H1 (cell line): Measurements from ENCODE around the gene AIF1. TPM values are rescaled to one million over a fixed set of nuclear protein-coding genes. Genes with fewer than 3 reads are reported as not detected.

Experiments used
- ASH2L ChIP-seq: fragments of 200-600, 300-600 bp; sonication (generic); IDR thresholded peaks from one replicate; pipeline ENCODE4 v1.7.1; 2017; ENCODE audit warnings: low read length
- BACH1 ChIP-seq: IDR thresholded peaks from 2 replicates; pipeline ENCODE4 v1.6.1; 2012; ENCODE audit warnings: low read length, improper control_type of control experiment
- CHD1 ChIP-seq: IDR thresholded peaks from 2 replicates; pipeline ENCODE4 v1.6.1; 2012; ENCODE audit warnings: low read depth, low read length, improper control_type of control experiment
- CTBP2 ChIP-seq: IDR thresholded peaks from 2 replicates; pipeline ENCODE4 v1.7.0; 2011; ENCODE audit warnings: borderline replicate concordance, mild to moderate bottlenecking, moderate library complexity, mixed read lengths, low read length; ENCODE audit not compliant: insufficient read depth, insufficient read length
- JUN ChIP-seq: IDR thresholded peaks from 2 replicates; pipeline ENCODE4 v1.6.1; 2011; ENCODE audit warnings: low read depth, mild to moderate bottlenecking, improper control_type of control experiment, low read length
- JUND ChIP-seq: IDR thresholded peaks from 2 replicates; pipeline ENCODE4 v1.6.1; 2011; ENCODE audit warnings: mild to moderate bottlenecking, improper control_type of control experiment, low read length
- RAD21 ChIP-seq, 2 experiments: IDR thresholded peaks in 1 of 2; conservative IDR thresholded peaks in 1 of 2; 2 replicates each; pipeline ENCODE4 v1.6.1; 2011; ENCODE audit warnings: low read depth in 2 of 2, low read length in 2 of 2, improper control_type of control experiment in 1 of 2, inconsistent platforms in 1 of 2, mild to moderate bottlenecking in 1 of 2, moderate library complexity in 1 of 2
- RBBP5 ChIP-seq: IDR thresholded peaks from 2 replicates; pipeline ENCODE4 v1.7.1; 2012; ENCODE audit warnings: low read depth, mild to moderate bottlenecking, inconsistent platforms, low read length, moderate library complexity, borderline replicate concordance
- RXRA ChIP-seq: IDR thresholded peaks from 2 replicates; pipeline ENCODE4 v1.6.1; 2011; ENCODE audit warnings: low read depth, mild to moderate bottlenecking, low read length, moderate library complexity; ENCODE audit not compliant: insufficient read depth
- SIRT6 ChIP-seq: IDR thresholded peaks from one replicate; pipeline ENCODE4 v1.7.1; 2012; ENCODE audit warnings: low read length, inconsistent platforms
- polyA plus RNA-seq, 7 experiments: library from polyadenylated mRNA; depleted of rRNA in 3 of 7; stranded (reverse) in 5 of 7; unstranded in 2 of 7; fragments of >200 nt in 5 of 7; fragments of 200-250 nt in 2 of 7; gene quantifications; 1 replicate in 5 of 7; 2 replicates in 1 of 7; 4 replicates in 1 of 7; pipeline versions ENCODE4 v1.2.1 to v1.2.3, GENCODE V29; 2011 to 2013; ENCODE audit warnings: missing spikeins in 2 of 7, mixed read lengths in 2 of 7
- total RNA-seq: library from RNA; stranded (reverse); fragmentation: NEBNext Ultra II Directional; extraction: Animal tissue kit (Norgen Biotek cat#: 25700); gene quantifications from 2 replicates; pipeline ENCODE4 v1.2.1, GENCODE V29; 2021
- TF ChIP-seq, protein P1 (sequence below), 3 experiments: IDR thresholded peaks; 1 replicate in 2 of 3; 2 replicates in 1 of 3; pipeline versions ENCODE4 v1.5.1 to v1.6.1; 2011; ENCODE audit warnings: low read length in 3 of 3, mild to moderate bottlenecking in 3 of 3, inconsistent platforms in 2 of 3, low read depth in 1 of 3, moderate library complexity in 1 of 3; ENCODE audit not compliant: insufficient read depth in 1 of 3; ENCODE audit errors: control extremely low read depth in 1 of 3

The AIF1 gene
- total and polyA plus RNA-seq, 2 of the 8 experiments (the other 6 are each of a cell fraction or from before 2014, with no cell fraction given): 6.3 to 9.8 TPM

DNA sequence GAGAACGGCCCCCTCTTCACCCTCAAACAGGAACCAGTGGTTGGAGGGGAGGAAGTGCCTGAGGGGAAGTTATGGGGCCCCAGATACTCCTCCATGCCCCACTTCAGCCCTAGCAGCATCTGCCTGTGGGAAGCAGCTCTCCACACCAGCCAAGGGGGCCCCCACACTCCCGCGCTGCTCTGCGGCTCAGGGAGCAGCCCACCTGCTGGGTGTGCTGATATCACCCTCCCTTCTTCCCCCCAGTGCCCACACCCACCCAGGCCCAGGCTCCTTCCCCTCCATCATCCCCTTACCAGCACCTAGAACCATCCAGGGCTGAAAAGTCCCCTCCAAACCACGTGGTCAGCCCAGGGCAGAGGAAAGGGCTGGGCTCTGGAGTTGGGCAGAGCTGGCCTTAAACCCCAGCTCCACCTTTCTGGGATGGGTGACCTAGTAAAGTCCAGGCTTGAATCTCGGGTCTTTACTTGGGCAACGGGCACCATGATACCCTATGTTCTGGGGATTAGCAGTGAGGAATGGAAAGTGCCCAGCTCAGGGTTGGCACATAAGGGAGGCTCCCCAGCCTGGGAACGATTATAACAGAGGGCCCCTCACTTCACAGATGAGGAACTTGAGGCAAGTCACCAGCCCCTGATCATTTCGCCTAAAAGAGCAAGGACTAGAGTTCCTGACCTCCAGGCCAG, 28.3 kb upstream of the AIF1 start (continued):
- TF ChIP-seq, protein P1, sequence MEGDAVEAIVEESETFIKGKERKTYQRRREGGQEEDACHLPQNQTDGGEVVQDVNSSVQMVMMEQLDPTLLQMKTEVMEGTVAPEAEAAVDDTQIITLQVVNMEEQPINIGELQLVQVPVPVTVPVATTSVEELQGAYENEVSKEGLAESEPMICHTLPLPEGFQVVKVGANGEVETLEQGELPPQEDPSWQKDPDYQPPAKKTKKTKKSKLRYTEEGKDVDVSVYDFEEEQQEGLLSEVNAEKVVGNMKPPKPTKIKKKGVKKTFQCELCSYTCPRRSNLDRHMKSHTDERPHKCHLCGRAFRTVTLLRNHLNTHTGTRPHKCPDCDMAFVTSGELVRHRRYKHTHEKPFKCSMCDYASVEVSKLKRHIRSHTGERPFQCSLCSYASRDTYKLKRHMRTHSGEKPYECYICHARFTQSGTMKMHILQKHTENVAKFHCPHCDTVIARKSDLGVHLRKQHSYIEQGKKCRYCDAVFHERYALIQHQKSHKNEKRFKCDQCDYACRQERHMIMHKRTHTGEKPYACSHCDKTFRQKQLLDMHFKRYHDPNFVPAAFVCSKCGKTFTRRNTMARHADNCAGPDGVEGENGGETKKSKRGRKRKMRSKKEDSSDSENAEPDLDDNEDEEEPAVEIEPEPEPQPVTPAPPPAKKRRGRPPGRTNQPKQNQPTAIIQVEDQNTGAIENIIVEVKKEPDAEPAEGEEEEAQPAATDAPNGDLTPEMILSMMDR (IDR thresholded peaks at IDR 0.05; ENCODE audit: control extremely low read depth in 1 of 3, insufficient read depth in 1 of 3, low read depth in 1 of 3, low read length in 3 of 3): no peak
- TF ChIP-seq RXRA (no peak), CHD1 (no peak), BACH1 (no peak), SIRT6 (no peak), JUN (no peak), CTBP2 (no peak), JUND (no peak), ASH2L (no peak), RBBP5 (no peak), RAD21 (IDR thresholded peaks at IDR 0.05 in 1 of 2, conservative IDR thresholded peaks at IDR 0.05 in 1 of 2; ENCODE audit: low read depth in 2 of 2, low read length in 2 of 2) (no peak)
